ENCODE data around the gene PLCB4.

Gene PLCB4

GRCh38 chr20:9490631-9491030 lies 421.7 kb downstream of the PLCB4 start:
- no peak overlapping the region for H3K4me3 ChIP-seq (ENCODE audit: low read depth, low read length)
- TF ChIP-seq, protein P1, sequence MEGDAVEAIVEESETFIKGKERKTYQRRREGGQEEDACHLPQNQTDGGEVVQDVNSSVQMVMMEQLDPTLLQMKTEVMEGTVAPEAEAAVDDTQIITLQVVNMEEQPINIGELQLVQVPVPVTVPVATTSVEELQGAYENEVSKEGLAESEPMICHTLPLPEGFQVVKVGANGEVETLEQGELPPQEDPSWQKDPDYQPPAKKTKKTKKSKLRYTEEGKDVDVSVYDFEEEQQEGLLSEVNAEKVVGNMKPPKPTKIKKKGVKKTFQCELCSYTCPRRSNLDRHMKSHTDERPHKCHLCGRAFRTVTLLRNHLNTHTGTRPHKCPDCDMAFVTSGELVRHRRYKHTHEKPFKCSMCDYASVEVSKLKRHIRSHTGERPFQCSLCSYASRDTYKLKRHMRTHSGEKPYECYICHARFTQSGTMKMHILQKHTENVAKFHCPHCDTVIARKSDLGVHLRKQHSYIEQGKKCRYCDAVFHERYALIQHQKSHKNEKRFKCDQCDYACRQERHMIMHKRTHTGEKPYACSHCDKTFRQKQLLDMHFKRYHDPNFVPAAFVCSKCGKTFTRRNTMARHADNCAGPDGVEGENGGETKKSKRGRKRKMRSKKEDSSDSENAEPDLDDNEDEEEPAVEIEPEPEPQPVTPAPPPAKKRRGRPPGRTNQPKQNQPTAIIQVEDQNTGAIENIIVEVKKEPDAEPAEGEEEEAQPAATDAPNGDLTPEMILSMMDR (IDR thresholded peaks at IDR 0.05; ENCODE audit: low read depth, low read length), result no peak
- no peak for DNase-seq
- no peaks in the 10 kb centered on the region for H3K36me3 ChIP-seq
- no peaks in the 10 kb centered on the region for H3K9me3 ChIP-seq (ENCODE audit: severe bottlenecking)
- H3K27me3 ChIP-seq (ENCODE audit: insufficient read depth, low read depth, severe bottlenecking), result no peaks in the 10 kb centered on the region
- H3K27ac ChIP-seq, result no peak overlapping the region

GRCh38 chr20:9491324-9491723 lies 422.4 kb downstream of the PLCB4 start:
- Histone ChIP-seq H3K36me3 (no peaks in the 10 kb centered on the region), H3K27ac (no peak overlapping the region)

DNA sequence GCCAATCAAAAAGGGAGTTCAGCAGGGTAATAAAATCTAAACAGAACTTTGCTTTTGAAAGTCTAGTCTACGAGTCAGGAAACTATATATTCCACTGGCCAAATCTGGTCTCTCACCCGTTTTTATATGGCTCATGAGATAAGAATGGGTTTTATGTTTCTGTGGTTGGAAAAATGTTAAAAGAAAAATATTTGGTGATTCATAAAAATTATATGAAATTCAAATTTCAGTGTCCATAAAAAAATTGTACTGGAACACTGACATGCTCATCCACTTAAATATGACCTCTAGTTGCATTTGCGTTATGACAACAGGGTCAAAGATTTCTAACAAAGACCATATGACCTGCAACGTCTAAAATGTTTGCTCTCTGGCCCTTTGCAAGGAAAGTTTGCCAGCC lies 423.2 kb downstream of the PLCB4 start:
- no peak overlapping the region for H3K27ac ChIP-seq
- H3K4me3 ChIP-seq (ENCODE audit: low read depth, low read length), result no peak overlapping the region
- TF ChIP-seq, protein P1 (IDR thresholded peaks at IDR 0.05; ENCODE audit: low read depth, low read length), result no peak
- no peaks in the 10 kb centered on the region for H3K27me3 ChIP-seq (ENCODE audit: insufficient read depth, low read depth, severe bottlenecking)
- H3K9me3 ChIP-seq (ENCODE audit: severe bottlenecking), result no peaks in the 10 kb centered on the region
- no peak for DNase-seq
- no peaks in the 10 kb centered on the region for H3K36me3 ChIP-seq

More at GRCh38 chr20:9491324-9491723, 422.4 kb downstream of the PLCB4 start:
- TF ChIP-seq, protein P1 (IDR thresholded peaks at IDR 0.05; ENCODE audit: low read depth, low read length), result no peak
- Histone ChIP-seq H3K27me3 (ENCODE audit: insufficient read depth, low read depth, severe bottlenecking) (no peaks in the 10 kb centered on the region), H3K4me3 (ENCODE audit: low read depth, low read length) (no peak overlapping the region), H3K9me3 (ENCODE audit: severe bottlenecking) (no peaks in the 10 kb centered on the region)
- DNase-seq, result no peak

- DNase-seq, result no peak
- no peak overlapping the region for H3K27ac ChIP-seq
- no peak overlapping the region for H3K4me3 ChIP-seq (ENCODE audit: low read depth, low read length)
- H3K27me3 ChIP-seq (ENCODE audit: insufficient read depth, low read depth, severe bottlenecking), result no peaks in the 10 kb centered on the region
- H3K9me3 ChIP-seq (ENCODE audit: severe bottlenecking), result no peaks in the 10 kb centered on the region
- TF ChIP-seq, protein P1 (IDR thresholded peaks at IDR 0.05; ENCODE audit: low read depth, low read length), result no peak
- H3K36me3 ChIP-seq, result no peaks in the 10 kb centered on the region
These were observed 424.9 kb downstream of the PLCB4 start for GRCh38 chr20:9493803-9494202.

GRCh38 chr20:9495701-9496100 lies 426.8 kb downstream of the PLCB4 start:
- H3K36me3 ChIP-seq, result no peaks in the 10 kb centered on the region
- TF ChIP-seq, protein P1 (IDR thresholded peaks at IDR 0.05; ENCODE audit: low read depth, low read length), result no peak
- no peak overlapping the region for H3K4me3 ChIP-seq (ENCODE audit: low read depth, low read length)
- DNase-seq, result no peak
- no peaks in the 10 kb centered on the region for H3K27me3 ChIP-seq (ENCODE audit: insufficient read depth, low read depth, severe bottlenecking)
- no peak overlapping the region for H3K27ac ChIP-seq
- no peaks in the 10 kb centered on the region for H3K9me3 ChIP-seq (ENCODE audit: severe bottlenecking)

GRCh38 chr20:9496155-9496554 lies 427.3 kb downstream of the PLCB4 start:
- H3K4me3 ChIP-seq (ENCODE audit: low read depth, low read length), result no peak overlapping the region
- TF ChIP-seq, protein P1 (IDR thresholded peaks at IDR 0.05; ENCODE audit: low read depth, low read length), result no peak
- no peak overlapping the region for H3K27ac ChIP-seq
- no peak for DNase-seq
- no peaks in the 10 kb centered on the region for H3K36me3 ChIP-seq
- no peaks in the 10 kb centered on the region for H3K9me3 ChIP-seq (ENCODE audit: severe bottlenecking)
- no peaks in the 10 kb centered on the region for H3K27me3 ChIP-seq (ENCODE audit: insufficient read depth, low read depth, severe bottlenecking)
